HG03135 (cell line): Measurements from ENCODE around the gene MACROD2.
"Not testable (repeated sequence)": the region's sequence is repeated elsewhere in the genome, so short reads cannot be mapped to it uniquely, and the experiment has no call there.

ENCODE experiments used
- ATAC-seq: cut with Tn5 transposase; IDR thresholded peaks from one replicate; pipeline ENCODE4 v1.9.1; 2021; ENCODE audit warnings: mild to moderate bottlenecking, moderate library complexity; ENCODE audit not compliant: unreplicated experiment

Gene MACROD2

DNA sequence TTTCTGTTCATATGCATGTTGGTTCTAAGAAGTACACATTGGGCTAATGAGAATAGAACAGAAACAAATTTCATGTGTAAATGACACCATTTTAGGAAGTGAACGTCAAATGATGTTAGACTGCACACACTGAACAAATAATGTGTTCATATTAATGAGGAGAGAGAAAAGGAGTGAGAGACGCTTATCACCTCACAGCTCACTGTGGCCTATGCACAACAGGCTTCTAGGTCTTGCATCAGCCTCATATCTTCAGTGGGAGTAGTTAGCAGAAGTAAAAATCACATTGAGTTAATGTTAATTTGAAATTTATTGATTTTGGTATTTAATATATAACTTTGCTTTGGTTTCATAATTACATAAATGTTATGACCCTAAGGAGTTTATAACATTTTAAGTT, 454.9 kb downstream of the MACROD2 start:
- ATAC-seq = no peak

GRCh38 chr20:14451458-14451857, 456.1 kb downstream of the MACROD2 start:
- no peak for ATAC-seq

GRCh38 chr20:14453259-14453658, 457.9 kb downstream of the MACROD2 start:
- ATAC-seq = no peak

DNA sequence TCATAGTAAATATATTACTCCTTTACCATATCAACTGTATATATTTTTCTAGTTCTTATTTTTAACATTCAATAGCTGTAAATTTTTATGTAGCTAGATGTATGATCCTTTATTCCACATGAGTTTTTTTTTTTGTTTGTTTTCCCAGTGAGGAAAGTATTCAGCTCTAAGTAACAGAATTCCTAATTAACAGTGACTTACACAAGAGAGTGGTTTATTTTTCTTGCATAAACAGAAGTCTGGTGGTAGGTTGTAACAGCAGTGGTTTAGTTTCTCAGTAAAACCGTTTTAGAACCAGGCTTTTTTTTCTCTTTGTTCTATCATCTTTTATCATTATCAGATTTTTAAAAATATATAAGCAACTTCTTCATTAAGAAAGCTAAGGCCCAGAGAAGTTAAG, 459.0 kb downstream of the MACROD2 start:
- no peak for ATAC-seq

GRCh38 chr20:14467104-14467827, 471.9 kb downstream of the MACROD2 start:
- ATAC-seq = not testable (repeated sequence)

- ATAC-seq = no peak
Measured at GRCh38 chr20:14470231-14470899, 475.0 kb downstream of the MACROD2 start.

- no peak for ATAC-seq
Measured at GRCh38 chr20:14470977-14471661, 475.8 kb downstream of the MACROD2 start.

GRCh38 chr20:14477125-14477524, 481.8 kb downstream of the MACROD2 start:
- no peak for ATAC-seq

DNA sequence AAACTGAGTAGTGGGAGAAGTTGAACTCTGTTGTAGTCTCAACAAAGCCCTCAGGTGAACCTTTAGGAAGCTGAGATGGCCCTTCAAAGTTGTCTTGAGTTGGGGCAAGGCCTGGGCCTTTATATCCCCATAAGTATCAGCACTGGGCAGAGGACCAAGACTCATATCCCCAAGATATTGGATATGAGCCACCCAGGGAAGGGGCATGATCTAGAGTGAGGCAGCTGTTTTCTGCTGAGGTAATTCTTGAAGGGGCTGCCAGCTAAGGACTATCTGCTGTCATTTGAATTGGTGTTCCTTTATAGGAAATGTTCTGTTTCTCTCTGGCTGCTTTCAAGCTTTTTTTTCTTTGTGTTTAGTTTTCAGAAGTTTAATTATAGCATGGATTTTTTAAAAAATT, 482.8 kb downstream of the MACROD2 start:
- no peak for ATAC-seq

GRCh38 chr20:14481863-14482262, 486.5 kb downstream of the MACROD2 start:
- ATAC-seq = no peak

- ATAC-seq = no peak
Measured at GRCh38 chr20:14488212-14488611, 492.9 kb downstream of the MACROD2 start.

DNA sequence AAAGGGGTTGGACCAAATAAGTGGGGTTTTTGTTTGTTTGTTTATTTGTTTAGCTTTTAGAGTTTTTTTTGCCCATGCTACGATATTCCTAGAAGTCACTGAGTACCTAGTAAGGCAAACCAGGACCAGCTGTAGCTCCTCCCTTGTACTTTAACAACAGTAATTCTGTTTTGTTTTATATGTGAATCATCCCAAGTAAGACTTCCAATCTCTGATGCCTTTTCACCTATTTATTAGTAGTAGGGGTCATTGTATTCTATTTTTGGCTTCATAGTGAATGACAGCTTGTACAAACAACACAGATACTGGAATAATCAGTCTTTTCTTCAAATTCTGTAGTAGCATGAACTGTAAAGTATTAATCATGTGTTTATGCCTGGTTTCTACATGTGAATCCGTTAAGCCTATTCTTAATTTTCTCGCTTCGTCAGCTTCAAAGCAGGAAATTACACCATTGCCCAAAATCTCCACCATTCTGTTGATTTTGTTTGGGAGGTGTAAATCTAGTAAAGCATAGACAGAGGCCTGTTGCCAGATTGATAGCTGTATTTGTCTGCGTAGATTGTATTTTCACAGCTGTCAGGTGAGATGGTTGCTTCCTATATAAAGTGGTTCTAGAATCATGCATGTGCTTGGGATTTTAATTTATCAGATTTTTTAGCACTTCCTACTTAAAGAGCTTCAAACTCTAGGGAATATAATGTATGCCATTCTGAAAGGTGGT, 493.6 kb downstream of the MACROD2 start:
- ATAC-seq = no peak

- no peak for ATAC-seq
Measured at GRCh38 chr20:14489544-14489943, 494.2 kb downstream of the MACROD2 start.

GRCh38 chr20:14491436-14491835, 496.1 kb downstream of the MACROD2 start:
- ATAC-seq = no peak

DNA sequence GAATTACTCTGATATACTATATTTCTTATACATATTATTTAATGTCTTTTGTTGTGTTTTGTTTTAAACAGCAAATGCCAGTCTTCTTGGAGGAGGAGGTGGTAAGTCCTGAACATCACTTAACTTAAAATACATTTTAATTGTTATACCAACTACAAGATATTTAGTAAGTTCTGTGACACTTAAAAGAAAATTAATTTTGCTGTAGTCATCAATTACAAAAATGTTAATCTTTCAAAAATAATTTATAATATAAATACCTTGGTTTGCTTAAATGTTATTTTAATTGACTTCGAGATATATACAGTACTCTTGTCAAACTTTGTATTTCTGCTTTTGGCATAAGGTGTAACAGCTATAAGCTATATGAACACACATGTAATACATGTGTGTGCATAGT, 498.1 kb downstream of the MACROD2 start:
- ATAC-seq = no peak

DNA sequence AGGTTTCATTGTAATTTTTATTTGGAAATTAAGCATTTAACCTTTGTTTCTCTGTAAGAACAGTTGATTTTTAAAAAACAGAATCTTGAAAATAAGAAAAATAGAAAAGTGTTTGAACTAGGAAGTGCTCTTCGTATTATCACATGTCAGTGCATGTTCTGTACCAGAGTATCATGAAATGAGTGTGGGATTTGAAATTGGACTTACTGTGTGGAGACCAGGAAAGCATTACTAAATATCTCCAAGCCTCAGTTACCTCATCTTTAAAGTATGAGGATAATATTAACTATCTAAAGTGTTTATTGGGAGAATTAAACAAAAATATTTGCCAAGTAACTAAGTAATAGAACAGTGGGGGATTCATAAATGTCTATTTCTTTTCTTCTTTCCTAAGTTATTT, 499.0 kb downstream of the MACROD2 start:
- no peak for ATAC-seq

GRCh38 chr20:14495066-14495465, 499.8 kb downstream of the MACROD2 start:
- ATAC-seq = no peak

GRCh38 chr20:14497004-14497403, 501.7 kb downstream of the MACROD2 start:
- ATAC-seq = no peak

GRCh38 chr20:14498772-14499171, 503.5 kb downstream of the MACROD2 start:
- no peak for ATAC-seq

DNA sequence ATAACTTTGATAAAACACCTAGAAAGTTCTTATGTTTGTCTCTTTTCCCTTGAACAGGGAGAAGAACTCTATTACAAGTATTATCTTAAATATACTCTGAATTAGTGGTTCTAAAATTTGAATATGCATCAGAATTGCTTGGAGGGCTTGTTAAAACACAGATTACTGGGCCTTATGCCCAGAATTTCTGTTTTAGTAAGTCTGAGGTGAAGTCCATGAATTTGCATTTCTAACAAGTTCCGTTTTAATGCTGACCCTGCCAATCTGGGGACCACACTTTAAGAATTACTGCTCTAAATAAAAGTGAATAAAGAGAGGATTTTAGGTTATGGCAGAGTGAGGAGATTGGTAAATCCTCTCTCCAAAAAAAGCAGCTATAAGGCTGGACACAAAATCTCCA, 510.2 kb downstream of the MACROD2 start:
- ATAC-seq = no peak

GRCh38 chr20:14507711-14508110, 512.4 kb downstream of the MACROD2 start:
- no peak for ATAC-seq
